H9 (cell line): Measurements from ENCODE around the gene TDP1. TPM values are rescaled to one million over a fixed set of nuclear protein-coding genes. Genes with fewer than 3 reads are reported as not detected.

Experiments used
- DNase-seq: peaks from one replicate; pipeline ENCODE4 v3.0.0-alpha.2; 2017
- H2AFZ ChIP-seq: one replicate; pipeline ENCODE4 v1.6.1; 2013; ENCODE audit warnings: mild to moderate bottlenecking, low read length, control low read depth, moderate library complexity
- H2AK5ac ChIP-seq: 2 replicates; pipeline ENCODE4 v1.6.1; 2013; ENCODE audit warnings: low read length, control low read depth, mixed read lengths; ENCODE audit not compliant: insufficient read length
- H2BK120ac ChIP-seq: one replicate; pipeline ENCODE4 v1.6.1; 2013; ENCODE audit warnings: low read depth, mild to moderate bottlenecking, low read length, control low read depth, inconsistent platforms; ENCODE audit not compliant: poor library complexity, severe bottlenecking
- H2BK12ac ChIP-seq: 2 replicates; pipeline ENCODE4 v1.6.1; 2013; ENCODE audit warnings: low read length, control low read depth, mixed read lengths, low read depth; ENCODE audit not compliant: insufficient read length
- H2BK15ac ChIP-seq: 2 replicates; pipeline ENCODE4 v1.6.1; 2013; ENCODE audit warnings: low read depth, low read length, control low read depth
- H2BK20ac ChIP-seq: one replicate; pipeline ENCODE4 v1.6.1; 2013; ENCODE audit warnings: low read depth, mild to moderate bottlenecking, low read length, control low read depth, inconsistent platforms; ENCODE audit not compliant: poor library complexity, severe bottlenecking
- H2BK5ac ChIP-seq: 2 replicates; pipeline ENCODE4 v1.6.1; 2013; ENCODE audit warnings: low read length, control low read depth, mixed read lengths; ENCODE audit not compliant: insufficient read length
- H3K14ac ChIP-seq: 2 replicates; pipeline ENCODE4 v1.6.1; 2013; ENCODE audit warnings: low read length, control low read depth; ENCODE audit not compliant: insufficient read depth
- H3K18ac ChIP-seq: 2 replicates; pipeline ENCODE4 v1.6.1; 2013; ENCODE audit warnings: low read depth, mild to moderate bottlenecking, mixed read lengths, low read length, control low read depth; ENCODE audit not compliant: insufficient read length
- H3K23ac ChIP-seq: 2 replicates; pipeline ENCODE4 v1.6.1; 2013; ENCODE audit warnings: low read length, control low read depth, mixed read lengths, low read depth; ENCODE audit not compliant: insufficient read length
- H3K23me2 ChIP-seq: 2 replicates; pipeline ENCODE4 v1.6.1; 2013; ENCODE audit warnings: low read depth, mild to moderate bottlenecking, mixed read lengths, low read length, control low read depth; ENCODE audit not compliant: insufficient read length, poor library complexity, severe bottlenecking
- H3K27ac ChIP-seq: 2 replicates; pipeline ENCODE4 v1.5.1; 2013; ENCODE audit warnings: low read length, control low read depth, mixed read lengths, low read depth; ENCODE audit not compliant: insufficient read length
- H3K27me3 ChIP-seq: 2 replicates; pipeline ENCODE4 v1.6.1; 2013; ENCODE audit warnings: low read length, control low read depth, inconsistent platforms; ENCODE audit not compliant: insufficient read depth
- H3K4ac ChIP-seq: 2 replicates; pipeline ENCODE4 v1.6.1; 2013; ENCODE audit warnings: low read depth, mild to moderate bottlenecking, control low read depth, inconsistent platforms, low read length, moderate library complexity
- H3K4me1 ChIP-seq: 2 replicates; pipeline ENCODE4 v1.6.1; 2013; ENCODE audit warnings: low read length, control low read depth, inconsistent platforms; ENCODE audit not compliant: insufficient read depth
- H3K4me2 ChIP-seq: 2 replicates; pipeline ENCODE4 v1.6.1; 2013; ENCODE audit warnings: low read length, control low read depth, mixed read lengths; ENCODE audit not compliant: insufficient read length, insufficient read depth
- H3K56ac ChIP-seq: 2 replicates; pipeline ENCODE4 v1.6.1; 2013; ENCODE audit warnings: low read depth, mild to moderate bottlenecking, mixed read lengths, low read length, control low read depth; ENCODE audit not compliant: insufficient read length
- H3K79me1 ChIP-seq: 2 replicates; pipeline ENCODE4 v1.6.1; 2013; ENCODE audit warnings: low read depth, mild to moderate bottlenecking, moderate library complexity, low read length, control low read depth, inconsistent platforms; ENCODE audit not compliant: insufficient read depth, poor library complexity, severe bottlenecking
- H3K79me2 ChIP-seq: 2 replicates; pipeline ENCODE4 v1.6.1; 2013; ENCODE audit warnings: low read length, control low read depth, inconsistent platforms; ENCODE audit not compliant: insufficient read depth
- H3K9ac ChIP-seq: 2 replicates; pipeline ENCODE4 v1.6.1; 2013; ENCODE audit warnings: low read length, control low read depth, mixed read lengths; ENCODE audit not compliant: insufficient read length; ENCODE audit errors: extremely low read depth
- H3K9me3 ChIP-seq: one replicate; pipeline ENCODE4 v1.6.1; 2013; ENCODE audit warnings: low read depth, low read length, inconsistent platforms; ENCODE audit not compliant: control insufficient read depth
- H3T11ph ChIP-seq: one replicate; pipeline ENCODE4 v1.6.1; 2013; ENCODE audit warnings: mild to moderate bottlenecking, low read length, control low read depth, inconsistent platforms
- H4K20me1 ChIP-seq: one replicate; pipeline ENCODE4 v1.6.1; 2013; ENCODE audit not compliant: control insufficient read depth, insufficient read length, insufficient read depth
- H4K5ac ChIP-seq: 2 replicates; pipeline ENCODE4 v1.6.1; 2013; ENCODE audit warnings: low read depth, mild to moderate bottlenecking, mixed read lengths, low read length, control low read depth; ENCODE audit not compliant: insufficient read length
- H4K8ac ChIP-seq: replicated peaks from 2 replicates; pipeline ENCODE4 v1.6.1; 2013; ENCODE audit warnings: low read length, control low read depth, mixed read lengths, low read depth; ENCODE audit not compliant: insufficient read length
- H4K91ac ChIP-seq: 2 replicates; pipeline ENCODE4 v1.6.1; 2013; ENCODE audit warnings: low read depth, mild to moderate bottlenecking, moderate library complexity, mixed read lengths, low read length, control low read depth; ENCODE audit not compliant: insufficient read length
- H3K27ac Mint-ChIP-seq, 3 experiments: 2 replicates in 2 of 3; 3 replicates in 1 of 3; pipeline ENCODE4 v1.8.0; 2020 to 2021; ENCODE audit warnings: mixed read lengths in 3 of 3, mild to moderate bottlenecking in 1 of 3, moderate library complexity in 1 of 3
- H3K27me3 Mint-ChIP-seq: 2 replicates; pipeline ENCODE4 v1.8.0; 2021; ENCODE audit warnings: low read depth, mild to moderate bottlenecking, moderate library complexity, mixed read lengths
- H3K36me3 Mint-ChIP-seq, 3 experiments: 2 replicates in 2 of 3; 3 replicates in 1 of 3; pipeline ENCODE4 v1.8.0; 2020 to 2021; ENCODE audit warnings: low read depth in 3 of 3, mixed read lengths in 3 of 3; ENCODE audit not compliant: insufficient read depth in 1 of 3
- H3K4me1 Mint-ChIP-seq, 2 experiments: 2 replicates each; pipeline ENCODE4 v1.8.0; 2020; ENCODE audit warnings: mixed read lengths in 2 of 2
- H3K4me3 Mint-ChIP-seq, 2 experiments: 2 replicates in 1 of 2; 3 replicates in 1 of 2; pipeline ENCODE4 v1.8.0; 2020 to 2021; ENCODE audit warnings: mild to moderate bottlenecking in 2 of 2, mixed read lengths in 2 of 2, moderate library complexity in 1 of 2
- H3K9me3 Mint-ChIP-seq, 2 experiments: 2 replicates in 1 of 2; 3 replicates in 1 of 2; pipeline ENCODE4 v1.8.0; 2020; ENCODE audit warnings: mild to moderate bottlenecking in 2 of 2, mixed read lengths in 2 of 2, moderate library complexity in 1 of 2
- CTCF ChIP-seq: fragments of 200-600 bp; sonication (generic); conservative IDR thresholded peaks from 3 replicates; pipeline ENCODE4 v1.8.0; 2021; ENCODE audit warnings: antibody characterized with exemption, mild to moderate bottlenecking
- WGBS: extraction: QIAGEN DNeasy Blood & Tissue Kit; methylation state at CpG from one replicate; pipeline ENCODE4 v1.1.7; 2013; ENCODE audit warnings: missing lambda C conversion rate, low lambda C conversion rate, mixed read lengths; ENCODE audit not compliant: insufficient read length; ENCODE audit errors: extremely low coverage; 5-methylcytosine and 5-hydroxymethylcytosine counted together
- total RNA-seq: library from RNA; stranded (reverse); gene quantifications from 2 replicates; pipeline ENCODE4 v1.2.1, GENCODE V29; 2021

TDP1 gene
- total RNA-seq, 1 experiment from 2014 or later: 53.4 TPM

- Histone ChIP-seq H2BK5ac (no peak overlapping the region), H4K20me1 (no peaks in the 10 kb centered on the region), H3K23me2 (no peaks in the 10 kb centered on the region), H3K14ac (no peak overlapping the region), H4K5ac (no peak overlapping the region), H3K27me3 (no peaks in the 10 kb centered on the region), H2BK12ac (no peak overlapping the region), H3T11ph (no peak overlapping the region), H3K9me3 (no peaks in the 10 kb centered on the region), H2BK15ac (no peak overlapping the region), H2BK120ac (no peak overlapping the region), H3K27ac (no peak overlapping the region), H2BK20ac (no peak overlapping the region), H3K18ac (no peak overlapping the region), H3K4ac (no peak overlapping the region), H3K9ac (no peak overlapping the region), H4K8ac (no peak overlapping the region), H2AFZ (no peak overlapping the region), H3K79me1 (no peaks in the 10 kb centered on the region), H2AK5ac (no peak overlapping the region), H3K79me2 (no peaks in the 10 kb centered on the region), H3K4me2 (no peak overlapping the region), H3K23ac (no peak overlapping the region), H3K4me1 (peaks cover 6% of the 10 kb centered on the region; the same call in 1 of the 2 replicates), H3K56ac (no peak overlapping the region), H4K91ac (no peak overlapping the region)
- H3K4me1 Mint-ChIP-seq: peaks cover 34 to 48% of the 10 kb centered on the region in 2 experiments
- no peak for TF ChIP-seq CTCF
- no peak overlapping the region for H3K4me3 Mint-ChIP-seq
- H3K36me3 Mint-ChIP-seq: peaks cover 0 to 4% (median 3%) of the 10 kb centered on the region in 3 experiments; a peak in 3 of 7 replicates
- no peak overlapping the region for H3K27ac Mint-ChIP-seq
- H3K27me3 Mint-ChIP-seq: peaks cover 5% of the 10 kb centered on the region; the same call in 1 of the 2 replicates
- WGBS: no CpG with 5 or more reads among the region's 4 CpGs
- H3K9me3 Mint-ChIP-seq: no peaks in the 10 kb centered on the region
- no peak for DNase-seq
These were observed 48.1 kb upstream of the TDP1 start for GRCh38 chr14:89907655-89908054.
